Stomach smooth muscle (tissue), 2 donors: Measurements from ENCODE around the gene ADCY1.

Experiments used
- H3K27ac ChIP-seq: one replicate; pipeline ENCODE4 v1.7.0; 2013; ENCODE audit warnings: mild to moderate bottlenecking, low read length, inconsistent platforms
- H3K27me3 ChIP-seq, 2 donors: one replicate each; pipeline ENCODE4 v1.7.0; 2013; ENCODE audit warnings: low read length in 2 of 2; ENCODE audit not compliant: insufficient read depth in 2 of 2, control insufficient read depth in 1 of 2
- H3K36me3 ChIP-seq, 2 donors: one replicate each; pipeline ENCODE4 v1.7.0; 2013; ENCODE audit warnings: low read length in 2 of 2; ENCODE audit not compliant: control insufficient read depth in 2 of 2, insufficient read depth in 2 of 2
- H3K4me1 ChIP-seq: one replicate; pipeline ENCODE4 v1.7.0; 2013; ENCODE audit warnings: low read length; ENCODE audit not compliant: control insufficient read depth, insufficient read depth
- H3K4me3 ChIP-seq, 2 donors: one replicate each; pipeline ENCODE4 v1.7.0; 2013; ENCODE audit warnings: low read length in 2 of 2
- H3K9ac ChIP-seq, 2 donors: one replicate each; pipeline ENCODE4 v1.7.0; 2013; ENCODE audit warnings: low read length in 2 of 2, mild to moderate bottlenecking in 1 of 2
- H3K9me3 ChIP-seq, 2 donors: one replicate each; pipeline ENCODE4 v1.7.0; 2013; ENCODE audit warnings: low read length in 2 of 2; ENCODE audit not compliant: control insufficient read depth in 2 of 2
- donor health status: healthy.
- donor health status: Pancreatic carcinoma.

ADCY1 gene

GRCh38 chr7:45661302-45661995 lies 87.3 kb downstream of the ADCY1 start:
- Histone ChIP-seq H3K4me3 (no peak overlapping the region), H3K9me3 (no peaks in the 10 kb centered on the region), H3K4me1 (no peaks in the 10 kb centered on the region), H3K9ac (no peak overlapping the region), H3K27ac (no peak overlapping the region), H3K27me3 (no peaks in the 10 kb centered on the region), H3K36me3 (no peaks in the 10 kb centered on the region)

- Histone ChIP-seq H3K36me3 (no peaks in the 10 kb centered on the region), H3K9ac (no peak overlapping the region), H3K27ac (no peak overlapping the region), H3K9me3 (no peaks in the 10 kb centered on the region), H3K27me3 (no peaks in the 10 kb centered on the region), H3K4me3 (no peak overlapping the region), H3K4me1 (no peaks in the 10 kb centered on the region)
These were observed 87.8 kb downstream of the ADCY1 start for GRCh38 chr7:45662018-45662417.

GRCh38 chr7:45662540-45663166 lies 88.5 kb downstream of the ADCY1 start:
- Histone ChIP-seq H3K27me3 (no peaks in the 10 kb centered on the region), H3K9me3 (no peaks in the 10 kb centered on the region), H3K4me1 (no peaks in the 10 kb centered on the region), H3K27ac (no peak overlapping the region), H3K9ac (no peak overlapping the region), H3K4me3 (no peak overlapping the region), H3K36me3 (no peaks in the 10 kb centered on the region)

GRCh38 chr7:45663167-45663921 lies 89.2 kb downstream of the ADCY1 start:
- no peak overlapping the region for H3K9ac ChIP-seq
- H3K27ac ChIP-seq = no peak overlapping the region
- no peaks in the 10 kb centered on the region for H3K36me3 ChIP-seq
- H3K4me1 ChIP-seq = no peaks in the 10 kb centered on the region
- H3K27me3 ChIP-seq = no peaks in the 10 kb centered on the region
- no peaks in the 10 kb centered on the region for H3K9me3 ChIP-seq
- no peak overlapping the region for H3K4me3 ChIP-seq

GRCh38 chr7:45663965-45664633 lies 89.9 kb downstream of the ADCY1 start:
- Histone ChIP-seq H3K9me3 (no peaks in the 10 kb centered on the region), H3K9ac (no peak overlapping the region), H3K4me1 (no peaks in the 10 kb centered on the region), H3K27ac (no peak overlapping the region), H3K36me3 (no peaks in the 10 kb centered on the region), H3K27me3 (no peaks in the 10 kb centered on the region), H3K4me3 (no peak overlapping the region)

GRCh38 chr7:45665172-45665571 lies 91.0 kb downstream of the ADCY1 start:
- Histone ChIP-seq H3K9ac (no peak overlapping the region), H3K27me3 (no peaks in the 10 kb centered on the region)

GRCh38 chr7:45670227-45670626 lies 96.1 kb downstream of the ADCY1 start:
- H3K27me3 ChIP-seq = no peaks in the 10 kb centered on the region
- no peak overlapping the region for H3K27ac ChIP-seq
- H3K9me3 ChIP-seq = peaks cover 0 to 6% of the 10 kb centered on the region in 2 donors
- no peaks in the 10 kb centered on the region for H3K36me3 ChIP-seq
- no peaks in the 10 kb centered on the region for H3K4me1 ChIP-seq
- H3K4me3 ChIP-seq = no peak overlapping the region
- H3K9ac ChIP-seq = no peak overlapping the region

More at GRCh38 chr7:45665172-45665571, 91.0 kb downstream of the ADCY1 start:
- Histone ChIP-seq H3K4me1 (no peaks in the 10 kb centered on the region), H3K36me3 (no peaks in the 10 kb centered on the region), H3K9me3 (no peaks in the 10 kb centered on the region), H3K4me3 (no peak overlapping the region), H3K27ac (no peak overlapping the region)

GRCh38 chr7:45670717-45671116 lies 96.5 kb downstream of the ADCY1 start:
- Histone ChIP-seq H3K9ac (no peak overlapping the region), H3K4me1 (no peaks in the 10 kb centered on the region), H3K4me3 (no peak overlapping the region), H3K36me3 (no peaks in the 10 kb centered on the region), H3K27me3 (no peaks in the 10 kb centered on the region), H3K9me3 (peaks cover 0 to 6% of the 10 kb centered on the region in 2 donors), H3K27ac (no peak overlapping the region)

- Histone ChIP-seq H3K9me3 (no peaks in the 10 kb centered on the region), H3K4me3 (no peak overlapping the region), H3K36me3 (no peaks in the 10 kb centered on the region), H3K9ac (no peak overlapping the region), H3K4me1 (no peaks in the 10 kb centered on the region), H3K27ac (no peak overlapping the region), H3K27me3 (peaks cover 0 to 3% of the 10 kb centered on the region in 2 donors)
These were observed 103.2 kb downstream of the ADCY1 start for GRCh38 chr7:45677311-45677900.

- Histone ChIP-seq H3K27me3 (peaks cover 0 to 3% of the 10 kb centered on the region in 2 donors), H3K9me3 (no peaks in the 10 kb centered on the region), H3K4me1 (no peaks in the 10 kb centered on the region), H3K36me3 (no peaks in the 10 kb centered on the region), H3K9ac (no peak overlapping the region), H3K4me3 (no peak overlapping the region), H3K27ac (no peak overlapping the region)
These were observed 105.3 kb downstream of the ADCY1 start for GRCh38 chr7:45679516-45679915.
